CD4-positive, alpha-beta memory T cell (primary cell): ENCODE results near the gene HOXB3. TPM values are rescaled to one million over a fixed set of nuclear protein-coding genes. Genes with fewer than 3 reads are reported as not detected.
A peak's percentile ranks its signal among the peaks of the same experiment; 100 is the strongest.

Experiments
- CTCF ChIA-PET: fragments of 350-600 bp; sonication (Branson Sonifier 250); formaldehyde crosslinking; loops from one replicate; lab custom pipeline; 2021; ENCODE audit warnings: inconsistent platforms; ENCODE audit not compliant: partially characterized antibody; lab: Charles Lee
- POLR2A ChIA-PET: fragments of 350-600 bp; sonication (Branson Sonifier 250); formaldehyde crosslinking; loops from one replicate; lab custom pipeline; 2021; ENCODE audit not compliant: partially characterized antibody; lab: Charles Lee
- DNase-seq, 5 donors: peaks; one replicate each; pipeline versions ENCODE4 v3.0.0 to v3.0.0-alpha.2; 2020 to 2022; ENCODE audit warnings: mixed read lengths in 1 of 5
- H3K27ac ChIP-seq: one replicate; pipeline ENCODE4 v1.7.0; 2013; ENCODE audit warnings: low read depth, low read length
- H3K27me3 ChIP-seq: 2 replicates; pipeline ENCODE4 v1.7.0; 2013; ENCODE audit warnings: mild to moderate bottlenecking, low read length, moderate library complexity; ENCODE audit not compliant: insufficient read depth
- H3K36me3 ChIP-seq: 2 replicates; pipeline ENCODE4 v1.7.0; 2013; ENCODE audit warnings: mild to moderate bottlenecking, low read length, moderate library complexity; ENCODE audit not compliant: insufficient read depth
- H3K4me1 ChIP-seq: 2 replicates; pipeline ENCODE4 v1.7.0; 2013; ENCODE audit warnings: mild to moderate bottlenecking, low read length, moderate library complexity; ENCODE audit not compliant: insufficient read depth
- H3K4me3 ChIP-seq, 2 donors: one replicate each; pipeline ENCODE4 v1.7.0; 2013; ENCODE audit warnings: low read length in 2 of 2, mild to moderate bottlenecking in 1 of 2
- H3K9me3 ChIP-seq, 2 donors: one replicate each; pipeline ENCODE4 v1.7.0; 2013; ENCODE audit warnings: low read length in 2 of 2, control low read depth in 1 of 2; ENCODE audit not compliant: control insufficient read depth in 1 of 2
- H3K27ac Mint-ChIP-seq, 7 donors: one replicate each; pipeline ENCODE4 v1.8.0; 2020 to 2021; ENCODE audit warnings: mixed read lengths in 7 of 7, mild to moderate bottlenecking in 6 of 7, inconsistent platforms in 3 of 7, moderate library complexity in 3 of 7
- H3K27me3 Mint-ChIP-seq, 2 donors: one replicate each; pipeline ENCODE4 v1.8.0; 2020 to 2021; ENCODE audit warnings: mixed read lengths in 2 of 2
- H3K36me3 Mint-ChIP-seq, 2 donors: one replicate each; pipeline ENCODE4 v1.8.0; 2020 to 2021; ENCODE audit warnings: mixed read lengths in 2 of 2, inconsistent platforms in 1 of 2, mild to moderate bottlenecking in 1 of 2
- H3K4me1 Mint-ChIP-seq, 4 donors: one replicate each; pipeline ENCODE4 v1.8.0; 2020 to 2021; ENCODE audit warnings: mixed read lengths in 4 of 4, mild to moderate bottlenecking in 1 of 4
- H3K4me3 Mint-ChIP-seq, 8 donors: one replicate each; pipeline ENCODE4 v1.8.0; 2020 to 2021; ENCODE audit warnings: mixed read lengths in 8 of 8, mild to moderate bottlenecking in 7 of 8, moderate library complexity in 6 of 8, inconsistent platforms in 3 of 8
- H3K9me3 Mint-ChIP-seq, 8 donors: one replicate each; pipeline ENCODE4 v1.8.0; 2020 to 2021; ENCODE audit warnings: mixed read lengths in 8 of 8, mild to moderate bottlenecking in 5 of 8, inconsistent platforms in 3 of 8, moderate library complexity in 1 of 8
- intact Hi-C: fragments of 100-400 bp; cut with micrococcal nuclease; formaldehyde crosslinking; loops from one replicate; pipeline ENCODE4 v1.15.1; 2023
- polyA plus RNA-seq, 2 donors: library from polyadenylated mRNA; unstranded; fragments of 300-500 nt; fragmentation: Illumina TruSeq; gene quantifications; one replicate each; pipeline ENCODE4 v1.2.3, GENCODE V29; 2021
- total RNA-seq, 2 experiments: library from RNA; stranded (reverse); gene quantifications; one replicate each; pipeline ENCODE4 v1.2.3, GENCODE V29; 2021

Gene HOXB3
- total and polyA plus RNA-seq, 4 experiments from 2014 or later, result 0.10 to 14.5 (median 11.2) TPM; not detected in 1

DNA sequence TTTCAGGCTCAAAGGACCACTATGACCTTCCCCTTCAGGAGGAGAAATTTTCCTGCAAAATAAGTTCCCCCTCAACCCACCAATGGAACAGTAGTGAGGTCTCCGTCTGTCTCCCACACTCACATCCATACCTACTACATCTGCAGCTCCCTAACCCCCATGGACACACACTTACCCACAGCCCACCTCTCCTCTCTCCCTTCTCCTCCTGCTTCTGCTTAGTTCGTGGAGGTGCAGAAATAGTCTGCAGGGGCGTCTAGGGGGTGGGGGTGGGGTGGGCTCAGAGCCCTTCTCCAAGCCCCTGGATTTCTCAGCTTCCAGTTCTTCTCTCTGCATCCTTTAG is 20.8 kb downstream of the HOXB3 start:
- peaks cover 1 to 9% (median 8%) of the 10 kb centered on the region in 4 donors for H3K4me1 Mint-ChIP-seq
- no peaks in the 10 kb centered on the region for H3K36me3 ChIP-seq
- H3K27me3 ChIP-seq, result no peaks in the 10 kb centered on the region
- intact Hi-C loops, result no loop called here
- CTCF ChIA-PET, result interaction anchor here (1.2 kb wide), 1 partner anchor 24 kb away, joined by 3 read pairs; the partner anchor contains the start of gene HOXB5
- no peaks in the 10 kb centered on the region for H3K9me3 ChIP-seq
- H3K4me3 ChIP-seq, result no peak overlapping the region
- peaks cover 0 to 4% of the 10 kb centered on the region in 2 donors for H3K36me3 Mint-ChIP-seq
- H3K9me3 Mint-ChIP-seq, result no peaks in the 10 kb centered on the region
- peaks cover 3% of the 10 kb centered on the region for H3K4me1 ChIP-seq
- H3K27ac Mint-ChIP-seq, result peak overlapping the region in 1 of 7 donors; percentile 48
- H3K27me3 Mint-ChIP-seq, result peaks cover 1 to 11% of the 10 kb centered on the region in 2 donors
- no peak for DNase-seq
- H3K4me3 Mint-ChIP-seq, result peak overlapping the region in 1 of 8 donors; percentile 27
- no peak overlapping the region for H3K27ac ChIP-seq
- POLR2A ChIA-PET, result interaction anchor here (0.6 to 0.8 kb wide), 2 partner anchors 28 to 232 kb away, joined by 3 read pairs; no protein-coding TSS in a partner anchor

DNA sequence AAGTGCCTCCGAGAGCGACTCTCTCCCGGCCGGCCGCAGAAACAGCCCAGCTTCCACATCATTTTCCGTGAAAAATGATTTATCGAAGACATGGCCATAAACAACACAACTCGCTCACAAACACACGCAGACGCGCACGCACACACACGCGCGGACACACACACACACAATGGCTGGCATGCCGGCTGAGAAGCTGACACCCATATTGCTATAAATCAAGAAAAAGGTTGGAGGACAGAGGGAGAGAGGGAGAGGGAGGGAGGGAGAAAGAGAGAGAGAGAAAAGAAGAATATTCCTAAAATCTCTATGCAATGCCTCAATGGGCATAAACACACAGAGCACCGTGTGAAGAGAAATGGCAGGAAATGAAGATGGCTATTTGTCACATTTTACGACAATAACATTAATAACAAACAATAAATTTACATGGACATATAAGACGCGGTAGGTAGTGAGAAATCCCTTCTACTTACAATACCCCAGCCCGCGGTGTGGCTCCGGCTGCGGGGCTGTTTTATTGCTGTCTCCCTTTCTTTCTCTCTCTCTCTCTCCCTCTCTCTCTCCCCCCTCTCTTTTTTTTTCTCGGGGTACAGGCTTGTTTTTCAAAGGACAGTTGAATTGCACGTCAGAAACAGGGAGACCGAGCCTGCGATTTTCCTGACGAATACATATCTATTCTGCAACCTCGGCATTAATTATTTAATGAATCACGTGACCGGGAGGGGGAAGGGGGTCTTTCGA is 21.4 kb downstream of the HOXB3 start:
- Histone ChIP-seq H3K27me3 (no peaks in the 10 kb centered on the region), H3K36me3 (no peaks in the 10 kb centered on the region), H3K4me3 (no peak overlapping the region), H3K4me1 (peaks cover 3% of the 10 kb centered on the region), H3K27ac (no peak overlapping the region), H3K9me3 (no peaks in the 10 kb centered on the region)
- Mint-ChIP-seq H3K4me1 (peaks cover 1 to 9% (median 8%) of the 10 kb centered on the region in 4 donors), H3K27ac (no peak overlapping the region), H3K36me3 (peaks cover 0 to 4% of the 10 kb centered on the region in 2 donors), H3K4me3 (peak overlapping the region in 5 of 8 donors; percentile 0 to 39 (median 13)), H3K9me3 (no peaks in the 10 kb centered on the region), H3K27me3 (peaks cover 1 to 11% of the 10 kb centered on the region in 2 donors)
- no peak for DNase-seq
- POLR2A ChIA-PET, result interaction anchor here (0.6 kb wide), 1 partner anchor 232 kb away, joined by 3 read pairs; no protein-coding TSS in a partner anchor
- intact Hi-C loops, result no loop called here
- CTCF ChIA-PET, result interaction anchor here (1.3 to 1.4 kb wide), 2 partner anchors 23 to 56 kb away, joined by 3 to 5 read pairs; no protein-coding TSS in a partner anchor

DNA sequence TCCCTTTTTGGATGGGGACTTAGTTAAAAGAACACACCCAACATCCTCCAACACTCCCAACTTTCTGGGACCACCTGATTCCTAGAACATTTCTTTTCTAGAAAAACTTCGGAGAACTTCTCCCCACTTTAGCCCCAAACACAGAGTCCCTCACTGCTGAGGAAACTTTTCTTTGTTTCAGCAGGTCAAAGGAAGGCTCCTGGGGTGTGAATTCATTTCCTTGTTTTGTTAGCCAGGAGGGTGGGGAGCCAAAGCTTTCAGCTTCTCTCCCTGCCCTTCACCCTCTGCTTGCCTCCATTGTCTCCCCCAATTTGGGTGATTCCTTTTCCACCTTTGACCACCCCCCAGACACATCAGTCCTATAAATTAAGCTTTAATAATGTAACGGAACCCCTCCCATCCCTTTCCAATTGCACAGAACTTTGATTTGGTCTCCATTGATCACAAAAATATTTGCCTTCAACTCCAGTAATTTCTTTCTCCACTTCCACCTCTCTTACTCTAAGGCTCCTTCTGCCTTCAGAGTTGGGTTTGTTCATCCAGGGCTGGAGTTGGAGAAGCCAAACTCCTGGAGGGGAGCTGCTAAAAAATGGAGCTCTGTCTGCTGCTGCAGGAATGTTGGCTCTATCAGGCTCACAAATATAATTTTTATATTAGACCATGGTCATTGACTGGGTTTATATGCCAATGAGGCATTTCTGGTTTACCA is 22.2 kb downstream of the HOXB3 start:
- POLR2A ChIA-PET, result no interaction called here
- Mint-ChIP-seq H3K27me3 (peaks cover 3 to 11% of the 10 kb centered on the region in 2 donors), H3K36me3 (peaks cover 0 to 4% of the 10 kb centered on the region in 2 donors), H3K4me3 (no peak overlapping the region), H3K9me3 (no peaks in the 10 kb centered on the region), H3K27ac (no peak overlapping the region), H3K4me1 (peaks cover 1 to 9% (median 6%) of the 10 kb centered on the region in 4 donors)
- Histone ChIP-seq H3K27ac (no peak overlapping the region), H3K9me3 (no peaks in the 10 kb centered on the region), H3K27me3 (no peaks in the 10 kb centered on the region), H3K4me3 (no peak overlapping the region), H3K36me3 (no peaks in the 10 kb centered on the region), H3K4me1 (peaks cover 3% of the 10 kb centered on the region)
- intact Hi-C loops, result no loop called here
- DNase-seq, result no peak
- CTCF ChIA-PET, result interaction anchor here (1.3 to 1.4 kb wide), 2 partner anchors 22 to 55 kb away, joined by 3 to 5 read pairs; no protein-coding TSS in a partner anchor

DNA sequence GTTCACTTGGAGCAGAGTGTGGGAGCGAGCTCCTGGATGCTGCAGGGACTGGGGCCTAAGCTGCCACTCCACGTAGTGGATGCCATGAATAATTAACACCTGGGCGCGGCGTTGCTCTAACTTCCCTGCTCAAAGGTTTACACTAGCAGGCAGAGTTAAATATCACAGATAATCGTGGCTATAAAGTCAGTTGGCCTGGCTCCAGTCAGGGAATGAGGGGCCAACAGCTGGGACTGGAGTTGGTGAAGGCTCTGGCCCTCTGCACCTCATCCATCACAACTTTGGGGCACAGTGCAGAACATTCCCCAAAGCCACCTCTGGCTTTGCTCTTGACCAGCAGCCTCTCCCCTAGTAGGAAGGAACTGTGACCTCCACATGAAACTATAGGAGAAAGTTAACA is 22.8 kb downstream of the HOXB3 start:
- no peak overlapping the region for H3K4me3 ChIP-seq
- H3K36me3 ChIP-seq, result no peaks in the 10 kb centered on the region
- no peaks in the 10 kb centered on the region for H3K9me3 ChIP-seq
- Mint-ChIP-seq H3K36me3 (peaks cover 0 to 4% of the 10 kb centered on the region in 2 donors), H3K9me3 (no peaks in the 10 kb centered on the region), H3K27me3 (peaks cover 3 to 11% of the 10 kb centered on the region in 2 donors), H3K4me1 (peaks cover 3 to 11% (median 6%) of the 10 kb centered on the region in 4 donors), H3K27ac (no peak overlapping the region), H3K4me3 (no peak overlapping the region)
- intact Hi-C loops, result no loop called here
- peaks cover 6% of the 10 kb centered on the region for H3K4me1 ChIP-seq
- POLR2A ChIA-PET, result no interaction called here
- no peak for DNase-seq
- H3K27me3 ChIP-seq, result no peaks in the 10 kb centered on the region
- no peak overlapping the region for H3K27ac ChIP-seq
- CTCF ChIA-PET, result interaction anchor here (1.3 to 1.4 kb wide), 2 partner anchors 21 to 54 kb away, joined by 3 to 5 read pairs; no protein-coding TSS in a partner anchor

DNA sequence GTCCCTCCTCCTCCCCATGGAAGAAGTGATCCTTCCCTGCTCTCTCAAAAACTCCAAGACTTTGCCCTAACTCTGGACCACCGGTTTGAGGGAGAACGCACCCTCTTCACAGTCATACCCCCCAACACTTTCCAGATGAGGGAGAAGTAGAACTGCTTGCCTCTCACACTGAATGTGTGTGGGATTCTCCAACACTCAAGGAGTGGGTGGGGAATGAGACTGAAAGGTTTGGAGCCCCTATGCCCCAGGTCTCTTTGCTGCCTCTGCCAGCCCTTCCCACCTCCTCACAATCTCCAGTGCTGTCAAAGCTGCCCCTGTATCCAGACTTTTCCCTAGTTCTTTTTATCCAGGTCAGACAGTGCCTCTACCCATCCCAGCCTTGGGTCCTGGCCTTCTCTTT is 23.3 kb downstream of the HOXB3 start:
- H3K9me3 Mint-ChIP-seq, result no peaks in the 10 kb centered on the region
- H3K4me1 Mint-ChIP-seq, result peaks cover 3 to 11% (median 6%) of the 10 kb centered on the region in 4 donors
- no peaks in the 10 kb centered on the region for H3K9me3 ChIP-seq
- POLR2A ChIA-PET, result no interaction called here
- H3K27ac Mint-ChIP-seq, result no peak overlapping the region
- H3K27me3 Mint-ChIP-seq, result peaks cover 3 to 11% of the 10 kb centered on the region in 2 donors
- DNase-seq, result no peak
- no peaks in the 10 kb centered on the region for H3K27me3 ChIP-seq
- peaks cover 0 to 3% of the 10 kb centered on the region in 2 donors for H3K36me3 Mint-ChIP-seq
- intact Hi-C loops, result no loop called here
- H3K4me1 ChIP-seq, result peaks cover 10% of the 10 kb centered on the region
- no peak overlapping the region for H3K27ac ChIP-seq
- H3K4me3 ChIP-seq, result no peak overlapping the region
- no peak overlapping the region for H3K4me3 Mint-ChIP-seq
- CTCF ChIA-PET, result no interaction called here
- no peaks in the 10 kb centered on the region for H3K36me3 ChIP-seq

DNA sequence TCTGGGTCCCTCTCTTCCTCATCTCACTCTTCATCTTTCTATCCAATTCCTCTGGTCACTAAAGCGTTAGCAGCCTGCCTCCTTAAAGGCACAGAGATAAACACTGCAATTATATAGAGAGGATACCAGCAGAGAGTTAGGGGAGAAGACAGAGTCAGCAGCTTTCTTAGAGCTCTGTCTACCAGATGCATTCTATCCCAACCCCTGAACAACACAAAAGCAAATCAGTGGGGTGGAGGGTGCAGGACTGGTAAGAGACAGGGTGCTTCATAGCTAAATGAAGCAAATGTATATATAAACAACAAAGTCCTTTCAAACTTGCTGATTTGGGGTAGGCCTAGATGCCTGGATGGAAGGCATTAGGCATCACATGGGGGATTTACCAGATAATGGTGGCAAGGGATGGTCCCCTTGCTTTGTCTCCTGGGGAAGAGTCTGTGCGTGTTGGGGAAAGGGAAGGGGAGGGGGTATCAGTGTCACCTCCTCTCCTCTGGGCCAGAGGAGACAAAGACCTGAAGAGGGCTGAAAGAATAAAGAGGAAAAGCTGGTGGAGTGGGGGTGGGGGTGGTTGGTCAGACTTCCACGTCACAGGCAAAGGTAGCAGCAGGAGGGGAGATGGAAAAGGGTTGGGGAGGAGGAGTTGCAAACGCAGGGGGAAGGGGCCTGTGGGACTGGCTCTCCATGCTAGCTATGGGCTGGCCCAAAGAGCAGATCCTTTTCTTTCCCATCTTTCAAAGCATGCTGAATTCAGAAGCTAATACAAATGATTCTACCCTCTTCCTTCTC is 23.9 kb downstream of the HOXB3 start:
- Histone ChIP-seq H3K27ac (no peak overlapping the region), H3K4me1 (peaks cover 15% of the 10 kb centered on the region), H3K27me3 (no peaks in the 10 kb centered on the region), H3K9me3 (no peaks in the 10 kb centered on the region), H3K36me3 (no peaks in the 10 kb centered on the region), H3K4me3 (no peak overlapping the region)
- Mint-ChIP-seq H3K36me3 (no peaks in the 10 kb centered on the region), H3K4me3 (no peak overlapping the region), H3K27me3 (peaks cover 3 to 11% of the 10 kb centered on the region in 2 donors), H3K27ac (no peak overlapping the region), H3K4me1 (peaks cover 5 to 10% (median 7%) of the 10 kb centered on the region in 4 donors), H3K9me3 (no peaks in the 10 kb centered on the region)
- POLR2A ChIA-PET, result no interaction called here
- intact Hi-C loops, result no loop called here
- DNase-seq, result no peak
- CTCF ChIA-PET, result no interaction called here
